Measurements from ENCODE around the gene ICE2.

The ICE2 gene

GRCh38 chr15:60478566-60479360 is at the start of gene ICE2:
TSS of gene ICE2 (minus strand) at chr15:60479142. CDS start at chr15:60477977, 1,165 bp downstream.
- DNase-seq (ENCODE audit: low read depth), result peak; percentile 85

- no peak for DNase-seq (ENCODE audit: low read depth)
Observed at GRCh38 chr15:60528530-60528929, 49.6 kb upstream of the ICE2 start.

GRCh38 chr15:60527456-60527855 is 48.5 kb upstream of the ICE2 start:
- no peak for DNase-seq (ENCODE audit: low read depth)

GRCh38 chr15:60526127-60526616 is 47.2 kb upstream of the ICE2 start:
- no peak for DNase-seq (ENCODE audit: low read depth)

DNA sequence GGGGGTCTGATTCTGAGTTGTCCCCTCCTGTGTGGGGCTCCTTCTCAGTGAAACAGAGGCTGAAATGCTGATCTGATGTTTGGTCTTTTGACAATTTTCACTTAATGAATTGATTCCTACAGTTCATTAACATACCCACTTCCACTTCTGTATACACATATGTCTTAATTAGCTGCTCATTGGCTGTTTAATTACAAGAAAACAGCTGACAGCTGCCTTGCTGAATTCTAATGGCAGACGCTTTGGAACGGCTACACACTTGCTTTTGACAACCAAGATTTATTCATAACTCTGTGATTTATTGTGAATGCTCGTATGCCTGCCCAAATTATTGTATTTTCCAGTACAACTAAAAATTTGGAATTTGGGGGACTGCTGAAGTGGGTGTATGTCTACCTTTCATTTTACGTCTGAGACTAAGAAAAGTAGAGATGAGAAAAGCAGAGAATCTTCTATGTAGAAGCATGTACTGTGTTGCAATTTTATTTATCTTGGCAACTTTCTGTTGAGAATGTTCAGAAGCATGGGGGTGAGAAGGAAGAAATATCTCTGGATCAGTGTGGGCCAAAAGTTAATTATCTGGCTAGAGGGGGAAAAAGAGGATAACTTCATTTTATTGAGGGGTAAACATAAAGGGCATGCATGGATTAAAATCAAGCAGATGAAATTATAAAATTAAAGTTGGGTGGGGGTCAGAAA is 46.5 kb upstream of the ICE2 start:
- no peak for DNase-seq (ENCODE audit: low read depth)

GRCh38 chr15:60523056-60523455 is 44.1 kb upstream of the ICE2 start:
- no peak for DNase-seq (ENCODE audit: low read depth)

DNA sequence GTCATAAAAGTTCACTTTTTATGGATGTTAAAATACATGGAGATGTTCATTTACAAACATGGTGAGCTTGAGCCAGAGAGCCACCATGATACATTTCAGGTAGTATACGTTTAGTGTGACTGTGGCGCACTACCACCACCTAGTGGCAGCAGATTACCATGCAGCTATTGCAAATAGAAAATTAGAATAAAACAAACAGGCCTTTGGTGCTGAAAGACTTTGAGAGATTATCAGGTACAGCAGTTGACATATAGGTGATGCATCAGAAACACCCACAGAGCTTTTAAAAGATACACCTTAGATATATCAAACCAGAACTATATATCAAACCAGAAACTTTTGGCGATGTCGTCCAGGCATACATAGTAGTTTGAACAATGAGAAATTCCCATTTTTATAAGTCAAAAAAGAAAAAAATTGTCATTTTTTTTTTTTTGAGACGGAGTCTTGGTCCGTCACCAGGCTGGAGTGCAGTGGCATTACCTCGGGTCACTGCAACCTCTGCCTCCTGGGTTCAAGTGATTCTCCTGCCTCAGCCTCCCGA is 42.0 kb upstream of the ICE2 start:
- DNase-seq (ENCODE audit: low read depth), result no peak

GRCh38 chr15:60520013-60520824 is 41.3 kb upstream of the ICE2 start:
- DNase-seq (ENCODE audit: low read depth), result no peak

DNA sequence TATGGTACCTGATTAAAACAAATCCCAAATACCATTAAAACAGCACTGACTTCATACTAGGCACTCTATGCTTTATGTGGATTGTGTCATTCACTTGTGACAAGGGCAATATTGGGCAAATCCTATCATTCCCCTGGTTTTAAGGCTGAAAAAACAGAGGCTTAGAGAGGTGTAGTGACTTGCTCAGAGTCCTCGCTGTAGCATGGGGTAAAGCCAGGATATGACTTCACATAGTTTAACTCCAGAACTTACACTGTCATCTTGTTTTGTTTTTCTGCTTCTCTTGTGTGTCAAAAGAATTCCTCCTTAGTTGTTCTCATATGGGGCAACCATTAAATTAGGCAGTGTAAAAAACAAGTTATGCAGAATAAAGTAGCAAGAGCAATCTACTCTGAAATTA is 40.3 kb upstream of the ICE2 start:
- no peak for DNase-seq (ENCODE audit: low read depth)

GRCh38 chr15:60518511-60518910 is 39.6 kb upstream of the ICE2 start:
- no peak for DNase-seq (ENCODE audit: low read depth)

DNA sequence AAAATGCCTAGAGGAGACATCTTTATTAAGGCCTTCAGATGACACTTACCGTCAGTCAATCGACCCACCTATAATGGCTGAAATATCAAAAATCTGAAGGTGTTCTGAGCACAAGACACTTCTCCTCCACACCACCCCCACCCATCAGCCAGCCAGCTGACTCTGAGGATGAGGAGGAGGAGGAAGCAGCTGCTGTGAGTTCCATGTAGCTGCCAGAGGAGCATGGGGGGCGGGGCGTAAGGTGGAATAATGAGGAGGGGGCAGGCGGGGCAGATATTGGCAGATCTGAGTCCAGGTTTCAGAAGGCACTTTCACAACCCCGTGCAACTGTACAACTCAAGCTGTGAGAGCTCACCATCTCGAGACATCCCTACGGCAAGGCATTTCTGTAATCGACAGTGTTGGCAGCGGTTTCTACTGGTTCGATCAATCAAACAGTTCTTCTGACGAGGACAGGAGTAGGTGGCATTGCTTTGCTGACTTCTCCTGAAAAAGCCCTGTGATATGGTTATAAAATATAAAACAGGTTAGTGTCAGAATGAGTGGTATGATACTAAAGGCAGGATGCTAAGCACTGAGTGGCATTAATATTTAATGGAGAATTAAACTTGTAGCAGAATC is 35.4 kb upstream of the ICE2 start:
- DNase-seq (ENCODE audit: low read depth), result no peak

DNA sequence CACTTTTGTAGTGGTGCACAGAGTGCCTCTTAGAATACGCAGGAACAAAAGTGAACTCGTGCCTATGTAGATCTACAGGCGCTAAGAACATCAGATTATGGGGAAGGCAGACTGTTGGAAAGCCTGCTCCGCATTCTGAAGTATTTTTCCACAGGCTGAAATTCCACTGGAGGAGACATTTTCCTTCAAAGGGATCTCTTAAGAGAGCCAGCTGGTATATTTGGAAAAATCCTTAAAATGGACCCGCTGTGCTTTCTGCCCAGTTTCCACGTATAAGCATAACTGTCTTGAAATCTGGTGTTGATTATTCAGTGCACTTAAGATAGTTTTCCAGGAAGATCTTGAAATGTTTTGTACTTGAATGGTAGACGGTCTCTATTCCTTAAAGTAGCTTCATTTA is 34.7 kb upstream of the ICE2 start:
- no peak for DNase-seq (ENCODE audit: low read depth)

GRCh38 chr15:60512937-60513336 is 34.0 kb upstream of the ICE2 start:
- DNase-seq (ENCODE audit: low read depth), result no peak

GRCh38 chr15:60511351-60512031 is 32.5 kb upstream of the ICE2 start:
- no peak for DNase-seq (ENCODE audit: low read depth)

- DNase-seq (ENCODE audit: low read depth), result no peak
Observed at GRCh38 chr15:60510006-60510405, 31.1 kb upstream of the ICE2 start.

DNA sequence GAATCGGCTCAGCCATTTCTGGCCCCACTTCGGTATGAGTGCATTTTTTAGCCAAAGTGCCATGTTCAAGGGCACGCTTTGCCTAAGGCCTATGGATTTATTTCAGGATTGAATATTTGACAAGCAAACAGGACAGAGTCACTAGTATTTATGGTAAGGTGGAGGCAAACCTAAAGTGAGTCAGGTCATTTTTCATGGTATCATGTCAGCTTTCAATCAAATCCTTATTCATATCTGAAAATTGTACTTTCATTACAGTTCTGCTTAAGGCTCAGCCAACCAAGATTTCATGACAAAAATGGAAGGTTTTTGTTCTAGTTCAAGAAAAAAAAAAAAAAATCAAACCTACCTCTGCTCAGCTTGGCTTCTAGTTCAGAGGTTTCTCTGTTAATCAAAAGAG is 30.5 kb upstream of the ICE2 start:
- DNase-seq (ENCODE audit: low read depth), result no peak

DNA sequence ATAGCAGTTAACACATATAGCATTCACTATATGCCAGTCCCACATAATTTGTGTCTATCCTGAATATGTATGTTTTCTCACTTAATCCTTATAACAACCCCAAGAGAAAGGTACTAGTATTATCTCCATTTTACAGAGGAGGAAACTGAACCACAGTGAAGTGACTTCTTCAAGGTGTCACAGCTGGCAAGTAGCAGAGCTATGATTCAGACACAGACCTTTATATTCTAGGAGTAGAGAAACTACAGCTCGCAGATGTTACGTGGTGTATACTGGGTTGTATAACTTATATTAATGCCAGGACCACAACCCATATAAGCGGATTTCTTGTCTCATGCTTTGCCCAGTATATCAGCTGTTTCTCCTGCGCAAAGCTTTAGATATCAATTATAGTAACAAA is 29.5 kb upstream of the ICE2 start:
- DNase-seq (ENCODE audit: low read depth), result no peak

GRCh38 chr15:60507596-60508424 is 28.9 kb upstream of the ICE2 start:
- DNase-seq (ENCODE audit: low read depth), result peak; percentile 42

GRCh38 chr15:60496853-60497252 is 17.9 kb upstream of the ICE2 start:
- DNase-seq (ENCODE audit: low read depth), result no peak

GRCh38 chr15:60494108-60494507 is 15.2 kb upstream of the ICE2 start:
- no peak for DNase-seq (ENCODE audit: low read depth)

Data from GM04504 (cell line).